Subcutaneous preadipocyte (primary cell): ENCODE measurements around the gene NBPF9. TPM values are rescaled to one million over a fixed set of nuclear protein-coding genes. Genes with fewer than 3 reads are reported as not detected.

Experiments
- total RNA-seq: library from RNA; depleted of rRNA; stranded (reverse); fragments of >200 nt; gene quantifications from 2 replicates; pipeline ENCODE4 v1.2.3, GENCODE V29; 2012

Gene NBPF9
- total RNA-seq, result 15.1 and 24.8 TPM in 2 replicates

GRCh38 chr1:149103109-149104081, at the start of gene NBPF9:
Gene NBPF9 (minus strand): TSS chr1:149103551. CDS start chr1:149082139, 21,412 bp downstream.

